HG03378 (cell line): ENCODE data around the gene CD7.
"Not testable (repeated sequence)": the region's sequence is repeated elsewhere in the genome, so short reads cannot be mapped to it uniquely, and the experiment has no call there.

ENCODE experiments used
- ATAC-seq: cut with Tn5 transposase; IDR thresholded peaks from one replicate; pipeline ENCODE4 v1.9.1; 2021; ENCODE audit warnings: mild to moderate bottlenecking, moderate library complexity; ENCODE audit not compliant: unreplicated experiment

The CD7 gene

DNA sequence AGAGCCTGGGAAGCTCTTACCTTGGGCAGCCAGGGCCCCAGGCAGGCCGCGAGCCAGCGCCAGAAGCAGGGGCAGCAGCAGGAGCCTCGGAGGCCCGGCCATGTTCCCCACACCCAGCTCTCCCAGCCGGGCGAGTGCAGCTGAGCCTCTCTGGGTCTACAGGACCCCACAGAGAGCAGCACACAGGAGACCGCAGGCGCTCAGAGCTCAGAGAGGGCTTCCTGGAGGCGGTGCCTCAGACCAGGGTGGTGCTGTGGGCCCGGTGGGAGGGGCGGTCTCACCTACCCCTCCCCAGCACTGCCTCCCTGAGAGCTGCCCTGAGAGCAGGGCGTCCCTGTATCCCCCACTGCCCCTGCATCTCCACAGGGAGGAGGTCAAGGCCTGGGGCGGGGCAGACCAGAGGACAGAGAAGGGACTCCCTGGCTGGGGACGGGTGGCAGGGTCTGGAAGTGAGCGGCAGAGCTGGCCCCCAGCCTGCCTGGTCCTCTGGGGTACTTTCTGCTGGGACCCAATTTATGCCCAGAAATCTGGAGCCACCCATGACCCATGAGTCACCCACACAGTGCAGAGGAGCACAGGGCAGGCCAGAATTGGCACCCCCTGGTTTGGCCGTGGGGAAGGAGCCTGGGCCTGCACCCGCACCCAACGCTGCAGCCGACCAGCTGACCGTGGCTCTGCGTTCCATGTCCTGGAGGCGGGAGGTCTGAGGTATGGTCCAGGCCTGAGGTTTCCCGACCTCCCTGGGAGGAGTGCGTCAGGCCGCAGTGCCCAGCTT, at the start of gene CD7:
CD7 (minus strand) TSS at position 215 of the 775 bp plus-strand sequence; CDS start at position 102, 113 bp downstream.
- no peak for ATAC-seq

GRCh38 chr17:82366749-82367148, 49.3 kb upstream of the CD7 start:
- ATAC-seq, result no peak

GRCh38 chr17:82365606-82366295, 48.3 kb upstream of the CD7 start:
- no peak for ATAC-seq

GRCh38 chr17:82361885-82362633, 44.7 kb upstream of the CD7 start:
- ATAC-seq, result no peak

- ATAC-seq, result not testable (repeated sequence)
Measured at GRCh38 chr17:82359451-82360074, 42.2 kb upstream of the CD7 start.

GRCh38 chr17:82358465-82359350, 41.3 kb upstream of the CD7 start, which contains the start of gene TEX19:
Gene TEX19, plus strand, starts transcription at chr17:82359247. Its CDS starts 2,904 bp downstream, at chr17:82362151.
- ATAC-seq, result no peak

GRCh38 chr17:82357394-82357793, 40.0 kb upstream of the CD7 start:
- ATAC-seq, result no peak

DNA sequence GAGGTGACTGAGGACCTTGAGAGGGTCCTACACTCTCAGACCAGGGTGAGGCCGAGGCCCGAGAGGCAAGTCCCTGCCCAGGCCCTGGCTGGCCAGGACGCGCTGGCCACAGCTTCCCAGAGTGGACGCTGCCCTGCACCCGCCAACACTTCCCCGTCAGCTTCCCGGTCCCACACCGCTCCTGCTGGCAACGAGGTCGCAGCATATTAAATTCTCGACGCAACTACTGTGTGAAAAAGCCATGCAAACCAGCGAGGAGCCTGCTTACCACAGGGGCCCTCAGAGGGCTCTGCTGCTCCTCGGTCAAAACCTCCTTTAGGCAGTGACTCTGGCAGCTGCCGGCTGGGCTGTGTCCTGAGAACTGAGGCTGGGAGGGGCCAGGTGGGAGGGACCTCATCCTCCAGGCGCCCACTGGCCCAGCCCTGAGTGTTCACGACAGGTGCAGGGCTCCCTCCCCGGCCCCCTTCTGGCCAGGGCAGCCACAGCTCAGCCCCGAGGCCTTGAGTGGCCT, 39.5 kb upstream of the CD7 start:
- ATAC-seq, result no peak

DNA sequence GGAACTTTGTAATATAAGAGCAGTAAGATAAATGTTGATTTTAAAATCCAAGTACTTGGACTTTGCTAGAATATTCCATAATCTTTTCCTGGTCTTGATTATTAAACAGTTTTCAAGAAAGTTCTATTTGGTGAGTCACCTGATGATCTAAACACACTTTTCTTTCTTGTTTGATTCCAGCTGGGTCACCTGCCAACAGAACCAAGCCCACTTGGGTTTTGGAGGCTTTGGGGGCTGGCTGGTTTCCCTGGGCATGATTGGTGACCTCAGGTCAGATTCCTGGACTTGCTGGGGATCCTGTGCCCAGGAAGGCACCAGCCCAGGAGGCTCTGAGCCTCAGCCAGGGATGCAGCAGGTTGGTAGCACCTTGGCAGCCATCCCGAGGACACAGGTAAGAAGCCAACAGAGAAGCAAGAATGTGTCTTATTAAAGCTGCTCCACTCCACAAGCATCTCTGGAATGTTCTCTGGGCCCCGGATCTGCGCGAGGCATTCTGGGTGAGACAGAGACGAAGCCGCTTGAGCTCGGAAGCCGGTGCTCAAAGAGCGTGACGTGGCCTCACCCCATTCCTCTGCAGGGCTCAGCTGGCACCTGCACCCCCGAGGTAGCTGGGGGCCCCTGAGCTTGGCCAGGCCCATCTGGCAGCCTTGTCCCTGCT, 38.5 kb upstream of the CD7 start:
- no peak for ATAC-seq

DNA sequence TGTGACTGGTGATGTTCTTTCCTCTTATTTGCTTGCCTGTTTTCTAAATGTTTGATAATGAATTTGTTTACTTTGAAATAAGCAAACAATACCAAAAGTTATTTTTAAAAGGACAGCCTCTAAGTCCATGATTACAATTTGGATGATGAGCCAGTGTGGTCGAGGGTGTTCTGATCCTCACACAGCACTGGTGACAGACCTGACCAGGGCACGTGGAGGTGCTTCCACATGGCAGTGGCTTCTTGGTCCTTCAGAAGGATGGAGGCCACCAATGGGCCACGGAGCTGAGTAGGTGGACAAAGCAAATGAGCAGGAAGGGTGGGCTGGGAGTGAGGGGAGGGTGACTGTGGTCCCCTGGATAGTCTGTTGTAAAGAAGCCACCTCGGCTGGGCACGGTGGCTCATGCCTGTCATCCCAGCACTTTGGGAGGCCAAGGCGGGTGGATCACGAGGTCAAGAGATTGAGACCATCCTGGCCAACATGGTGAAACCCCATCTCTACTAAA, 37.4 kb upstream of the CD7 start:
- no peak for ATAC-seq

- no peak for ATAC-seq
Measured at GRCh38 chr17:82353484-82353883, 36.1 kb upstream of the CD7 start.

DNA sequence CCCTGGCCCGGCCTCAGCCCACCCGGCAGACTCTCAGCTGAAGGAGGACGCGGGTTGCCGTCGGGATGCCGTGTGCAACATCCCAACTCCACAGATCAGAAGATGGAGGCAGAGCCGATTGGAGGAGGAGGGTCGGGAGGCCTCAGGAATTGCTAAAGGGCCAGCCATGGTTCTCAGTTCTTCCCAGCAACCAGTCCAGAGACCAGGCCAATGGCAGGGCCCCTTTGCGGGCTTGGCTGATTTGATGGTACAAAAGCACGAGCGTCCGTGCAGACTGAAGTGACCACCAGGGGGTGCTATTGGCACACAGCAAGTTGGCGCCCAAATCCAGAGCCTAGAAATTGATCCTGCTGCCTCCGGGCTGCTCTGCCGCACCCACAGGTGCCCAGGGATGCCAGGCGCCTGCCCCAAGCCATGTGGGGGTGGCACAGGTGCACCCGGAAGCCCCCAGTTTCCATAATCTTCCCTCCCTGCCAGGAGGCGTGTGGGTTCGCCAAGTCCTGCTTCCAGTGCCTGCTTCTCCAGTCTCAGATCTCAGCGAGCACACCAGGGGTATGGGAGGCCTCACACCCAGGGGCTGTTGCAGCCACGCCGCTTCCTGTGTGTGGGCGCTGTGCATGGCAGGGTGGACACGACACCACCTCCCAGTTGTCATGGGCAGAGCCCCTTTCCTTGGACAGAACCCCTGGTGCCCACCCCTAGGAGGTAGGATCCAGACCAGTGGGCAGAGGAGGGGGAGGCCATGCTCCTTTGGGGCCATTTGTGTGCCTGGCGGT, 34.5 kb upstream of the CD7 start:
- ATAC-seq, result no peak

DNA sequence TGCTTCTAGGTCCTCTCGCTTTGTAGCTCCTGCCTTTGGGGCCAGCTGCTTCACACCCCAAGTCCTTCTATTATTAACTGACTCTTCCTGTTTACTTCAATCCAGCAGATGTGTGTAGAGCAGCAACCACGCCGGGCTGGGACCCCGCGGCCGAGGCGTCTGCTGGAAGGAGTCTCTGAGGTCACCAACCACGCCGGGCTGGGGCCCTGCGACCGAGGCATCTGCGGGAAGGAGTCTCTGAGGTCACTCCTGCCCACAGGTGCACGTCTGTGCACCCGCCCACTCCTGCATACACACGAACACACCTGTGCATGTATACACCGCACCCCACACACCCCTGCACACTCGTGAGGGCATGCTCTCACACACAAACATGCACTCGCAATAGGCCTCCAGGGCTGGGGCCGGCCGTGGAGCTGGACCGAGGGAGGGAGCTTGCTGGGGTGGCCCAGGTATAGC, 33.9 kb upstream of the CD7 start:
- no peak for ATAC-seq

DNA sequence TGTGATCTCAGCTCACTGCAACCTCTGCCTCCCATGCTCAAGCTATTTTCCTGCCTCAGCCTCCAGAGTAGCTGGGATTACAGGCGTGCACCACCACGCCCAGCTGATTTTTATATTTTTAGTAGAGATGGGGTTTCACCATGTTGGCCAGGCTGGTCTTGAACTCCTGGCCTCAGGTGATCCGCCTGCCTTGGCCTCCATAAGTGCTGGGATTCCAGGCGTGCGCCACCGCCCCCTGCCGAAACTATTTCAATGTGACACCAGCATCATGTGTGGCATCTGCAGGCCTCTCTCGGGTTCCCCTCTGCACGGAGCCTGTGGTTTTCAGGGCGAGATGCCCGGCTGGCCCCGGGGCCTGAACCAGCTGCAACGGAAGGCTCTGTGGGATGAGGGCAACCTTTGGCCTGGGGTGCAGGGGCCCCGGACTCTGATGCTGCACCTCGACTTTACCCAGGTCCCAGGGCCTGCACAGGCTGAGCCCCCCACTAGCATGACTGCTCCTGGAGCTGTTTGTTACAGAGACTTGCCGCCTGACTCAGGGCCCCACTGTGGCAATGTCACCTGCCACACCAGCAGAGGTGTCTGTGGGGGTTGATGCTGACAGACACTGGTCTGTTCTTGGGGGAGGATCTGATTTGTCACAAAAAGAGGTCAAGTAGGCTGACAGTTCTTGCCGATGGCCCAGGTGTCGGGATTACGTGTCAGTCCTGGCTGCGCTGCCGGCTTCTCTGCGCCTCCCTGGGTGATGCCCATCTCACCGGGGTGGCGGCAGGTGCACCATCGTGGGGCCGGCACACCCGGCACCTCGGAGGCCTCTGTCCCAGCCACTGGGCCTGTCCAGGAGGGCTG, 33.0 kb upstream of the CD7 start:
- ATAC-seq, result no peak

GRCh38 chr17:82349287-82349701, 31.9 kb upstream of the CD7 start:
- ATAC-seq, result no peak

GRCh38 chr17:82348866-82349265, 31.5 kb upstream of the CD7 start:
- no peak for ATAC-seq

- ATAC-seq, result no peak
Measured at GRCh38 chr17:82348434-82348833, 31.0 kb upstream of the CD7 start.
